ENCODE measurements around the gene ACOT7.

ACOT7 gene

GRCh38 chr1:6248932-6249738, 144.4 kb downstream of the ACOT7 start:
- peaks cover 10% of the 10 kb centered on the region for H3K4me1 ChIP-seq (ENCODE audit: insufficient read depth, low read length, severe bottlenecking)
- H3K36me3 ChIP-seq (ENCODE audit: insufficient read depth, low read length) = no peaks in the 10 kb centered on the region
- no peak overlapping the region for H3K4me3 ChIP-seq (ENCODE audit: low read depth, low read length, poor library complexity, severe bottlenecking)
- no peaks in the 10 kb centered on the region for H3K9me3 ChIP-seq (ENCODE audit: low read length)
- H3K9me2 ChIP-seq (ENCODE audit: low read depth, low read length) = no peaks in the 10 kb centered on the region
- H3F3A ChIP-seq (ENCODE audit: insufficient read depth, low read length) = no peaks in the 10 kb centered on the region
- no peaks in the 10 kb centered on the region for H3K79me2 ChIP-seq (ENCODE audit: insufficient read depth, low read length)
- H4K20me1 ChIP-seq (ENCODE audit: insufficient read depth, low read length) = no peaks in the 10 kb centered on the region
- H2AFZ ChIP-seq (ENCODE audit: low read length) = no peak overlapping the region
- no peak overlapping the region for H3K27ac ChIP-seq (ENCODE audit: low read depth, low read length, poor library complexity, severe bottlenecking)
- no peak overlapping the region for H3K9ac ChIP-seq (ENCODE audit: low read length)
- TF ChIP-seq EZH2 (IDR thresholded peaks at IDR 0.05; ENCODE audit: borderline replicate concordance, low read length) (no peak), CTCF (IDR thresholded peaks at IDR 0.05; ENCODE audit: low read length) (no peak)
- 0 out of 2 replicates have a peak, but pooled peaks cover 4% of the 10 kb centered on the region for H3K27me3 ChIP-seq (ENCODE audit: insufficient read depth, low read length)
- H3K4me2 ChIP-seq (ENCODE audit: low read length) = no peak overlapping the region

DNA sequence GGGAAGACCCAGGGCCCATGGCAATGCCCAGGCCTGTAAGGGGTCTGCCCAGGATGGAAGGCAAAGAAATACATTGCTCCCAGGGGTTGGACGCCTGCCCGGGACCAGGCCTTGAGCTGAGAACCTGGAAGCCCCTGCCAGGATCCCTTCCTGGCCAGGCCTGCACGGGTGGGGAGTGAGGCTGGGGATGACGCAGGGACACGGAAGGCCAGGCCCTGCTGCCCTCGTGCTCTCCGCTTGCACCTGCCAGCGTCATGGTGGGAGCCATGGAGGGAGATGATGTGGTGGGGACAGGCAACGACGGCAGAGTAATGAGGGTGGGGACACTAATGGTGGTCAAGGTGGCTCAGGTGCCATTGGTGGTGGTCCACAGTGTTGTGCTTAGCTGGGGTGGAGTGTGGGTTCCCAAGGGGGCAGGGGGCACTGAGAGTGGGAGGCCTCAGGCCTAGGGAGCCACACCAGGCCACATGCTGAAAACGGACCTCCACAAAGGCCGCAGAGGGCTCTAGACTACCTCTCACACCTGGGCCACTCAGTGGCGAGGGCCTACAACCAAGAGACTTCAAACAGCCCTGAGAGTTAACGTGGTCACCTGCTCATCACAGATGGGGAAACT, 145.3 kb downstream of the ACOT7 start:
- Histone ChIP-seq H3K27ac (ENCODE audit: low read depth, low read length, poor library complexity, severe bottlenecking) (no peak overlapping the region), H2AFZ (ENCODE audit: low read length) (no peak overlapping the region), H3F3A (ENCODE audit: insufficient read depth, low read length) (no peaks in the 10 kb centered on the region), H3K9ac (ENCODE audit: low read length) (no peak overlapping the region), H4K20me1 (ENCODE audit: insufficient read depth, low read length) (no peaks in the 10 kb centered on the region), H3K4me1 (ENCODE audit: insufficient read depth, low read length, severe bottlenecking) (peaks cover 10% of the 10 kb centered on the region), H3K36me3 (ENCODE audit: insufficient read depth, low read length) (no peaks in the 10 kb centered on the region), H3K4me2 (ENCODE audit: low read length) (no peak overlapping the region), H3K27me3 (ENCODE audit: insufficient read depth, low read length) (0 out of 2 replicates have a peak, but pooled peaks cover 9% of the 10 kb centered on the region), H3K79me2 (ENCODE audit: insufficient read depth, low read length) (no peaks in the 10 kb centered on the region), H3K9me2 (ENCODE audit: low read depth, low read length) (no peaks in the 10 kb centered on the region), H3K4me3 (ENCODE audit: low read depth, low read length, poor library complexity, severe bottlenecking) (no peak overlapping the region), H3K9me3 (ENCODE audit: low read length) (no peaks in the 10 kb centered on the region)
- TF ChIP-seq EZH2 (IDR thresholded peaks at IDR 0.05; ENCODE audit: borderline replicate concordance, low read length) = no peak
- no peak for TF ChIP-seq CTCF (IDR thresholded peaks at IDR 0.05; ENCODE audit: low read length)

DNA sequence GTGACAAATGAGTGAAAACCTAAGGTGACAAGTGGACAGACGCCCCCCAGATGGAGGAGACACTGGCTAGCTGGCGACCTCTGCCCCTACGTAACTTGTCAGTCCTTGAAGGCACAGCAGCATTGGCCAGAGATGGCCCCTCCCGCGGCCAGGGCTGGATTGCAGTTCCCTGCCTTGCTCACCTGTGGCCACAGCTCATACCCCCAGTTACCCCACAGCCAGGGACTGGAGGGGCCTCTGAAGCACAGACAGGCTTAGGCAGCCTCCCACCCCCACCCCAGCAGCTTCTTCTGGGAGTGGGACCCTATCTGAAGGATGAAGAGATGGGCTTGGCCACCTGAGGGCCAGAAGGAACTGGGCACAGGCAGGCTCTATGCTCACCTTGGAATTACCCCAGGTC, 145.9 kb downstream of the ACOT7 start:
- Histone ChIP-seq H4K20me1 (ENCODE audit: insufficient read depth, low read length) (no peaks in the 10 kb centered on the region), H3K27me3 (ENCODE audit: insufficient read depth, low read length) (0 out of 2 replicates have a peak, but pooled peaks cover 13% of the 10 kb centered on the region)

More for the DNA sequence above, 145.9 kb downstream of the ACOT7 start:
- Histone ChIP-seq H3K9me2 (ENCODE audit: low read depth, low read length) (no peaks in the 10 kb centered on the region), H2AFZ (ENCODE audit: low read length) (no peak overlapping the region), H3K9ac (ENCODE audit: low read length) (no peak overlapping the region), H3K4me2 (ENCODE audit: low read length) (no peak overlapping the region), H3K4me3 (ENCODE audit: low read depth, low read length, poor library complexity, severe bottlenecking) (no peak overlapping the region), H3K27ac (ENCODE audit: low read depth, low read length, poor library complexity, severe bottlenecking) (no peak overlapping the region), H3K4me1 (ENCODE audit: insufficient read depth, low read length, severe bottlenecking) (peaks cover 10% of the 10 kb centered on the region), H3F3A (ENCODE audit: insufficient read depth, low read length) (no peaks in the 10 kb centered on the region), H3K36me3 (ENCODE audit: insufficient read depth, low read length) (no peaks in the 10 kb centered on the region), H3K79me2 (ENCODE audit: insufficient read depth, low read length) (no peaks in the 10 kb centered on the region), H3K9me3 (ENCODE audit: low read length) (no peaks in the 10 kb centered on the region)
- no peak for TF ChIP-seq CTCF (IDR thresholded peaks at IDR 0.05; ENCODE audit: low read length)
- no peak for TF ChIP-seq EZH2 (IDR thresholded peaks at IDR 0.05; ENCODE audit: borderline replicate concordance, low read length)
